ENCODE results near the gene BTNL8. TPM values are rescaled to one million over a fixed set of nuclear protein-coding genes. Genes with fewer than 3 reads are reported as not detected.

Gene BTNL8
- total and polyA plus RNA-seq, 3 experiments from 2014 or later = 0.13 TPM; not detected in 2

GRCh38 chr5:180860273-180860886, 38.6 kb upstream of the BTNL8 start:
- Mint-ChIP-seq H3K36me3 (peaks cover 4 to 32% (median 13%) of the 10 kb centered on the region in 3 donors), H3K27me3 (no peaks in the 10 kb centered on the region), H3K4me1 (peaks cover 16 to 37% (median 25%) of the 10 kb centered on the region in 3 donors), H3K9me3 (no peaks in the 10 kb centered on the region), H3K27ac (peak overlapping the region; percentile 85 to 99 (median 94)), H3K4me3 (peak overlapping the region; percentile 89 to 98 (median 94))
- Histone ChIP-seq H3K9me3 (ENCODE audit: low read length) (no peaks in the 10 kb centered on the region), H3K27ac (ENCODE audit: low read depth, low read length) (peak overlapping the region; percentile 86), H3K4me1 (ENCODE audit: insufficient read depth, low read length) (peaks cover 12% of the 10 kb centered on the region), H3K36me3 (ENCODE audit: insufficient read depth, low read length) (peaks cover 22% of the 10 kb centered on the region), H3K4me3 (ENCODE audit: low read length) (peak overlapping the region; percentile 93), H3K27me3 (ENCODE audit: insufficient read depth, low read length, poor library complexity, severe bottlenecking) (no peaks in the 10 kb centered on the region)
- CTCF ChIA-PET = interaction anchor here (0.7 to 2.5 kb wide), 9 partner anchors 11 to 76 kb away, joined by 3 to 13 read pairs (median 3); partner anchors contain the start of gene MGAT1
- DNase-seq = peak in 4 of 5 donors; percentile 25 to 75 (median 56)
- POLR2A ChIA-PET = interaction anchor here (0.5 to 2.8 kb wide), 13 partner anchors 8 to 401 kb away, joined by 3 to 46 read pairs (median 4); partner anchors contain the start of gene MGAT1

- ChIA-PET POLR2A (interaction anchor here (0.5 to 2.8 kb wide), 12 partner anchors 9 to 1058 kb away, joined by 3 to 46 read pairs (median 5); partner anchors contain the start of gene MGAT1), CTCF (interaction anchor here (0.7 to 2.5 kb wide), 8 partner anchors 12 to 77 kb away, joined by 3 to 13 read pairs (median 4); partner anchors contain the start of gene MGAT1)
- H3K36me3 ChIP-seq (ENCODE audit: insufficient read depth, low read length) = peaks cover 16% of the 10 kb centered on the region
- Mint-ChIP-seq H3K9me3 (no peaks in the 10 kb centered on the region), H3K27ac (peak within 1 kb of the TSS; percentile 85 to 99 (median 94)), H3K27me3 (peaks cover 4 to 5% of the 10 kb centered on the region in 2 donors), H3K4me3 (peak within 1 kb of the TSS; percentile 89 to 98 (median 94)), H3K36me3 (peaks cover under 1 to 24% (median 8%) of the 10 kb centered on the region in 3 donors), H3K4me1 (peaks cover 16 to 29% (median 25%) of the 10 kb centered on the region in 3 donors)
- peak within 1 kb of the TSS; percentile 93 for H3K4me3 ChIP-seq (ENCODE audit: low read length)
- H3K27ac ChIP-seq (ENCODE audit: low read depth, low read length) = peak within 1 kb of the TSS; percentile 86
- no peaks in the 10 kb centered on the region for H3K9me3 ChIP-seq (ENCODE audit: low read length)
- peaks cover 12% of the 10 kb centered on the region for H3K4me1 ChIP-seq (ENCODE audit: insufficient read depth, low read length)
- no peaks in the 10 kb centered on the region for H3K27me3 ChIP-seq (ENCODE audit: insufficient read depth, low read length, poor library complexity, severe bottlenecking)
- peak; percentile 77 to 90 (median 86) for DNase-seq
Observed at GRCh38 chr5:180860887-180861822, 37.8 kb upstream of the BTNL8 start, which contains the start of gene ZFP62. Gene ZFP62, minus strand, starts transcription at chr5:180861276. Its CDS starts 57 bp downstream, at chr5:180861219.

- Histone ChIP-seq H3K27ac (ENCODE audit: low read depth, low read length) (no peak overlapping the region), H3K4me1 (ENCODE audit: insufficient read depth, low read length) (peaks cover 12% of the 10 kb centered on the region), H3K36me3 (ENCODE audit: insufficient read depth, low read length) (peaks cover 13% of the 10 kb centered on the region), H3K4me3 (ENCODE audit: low read length) (no peak overlapping the region), H3K9me3 (ENCODE audit: low read length) (no peaks in the 10 kb centered on the region), H3K27me3 (ENCODE audit: insufficient read depth, low read length, poor library complexity, severe bottlenecking) (no peaks in the 10 kb centered on the region)
- Mint-ChIP-seq H3K27ac (peak overlapping the region in 2 of 8 donors; percentile 54 to 56), H3K4me3 (peak overlapping the region in 5 of 7 donors; percentile 5 to 70 (median 50)), H3K4me1 (peaks cover 14 to 25% (median 24%) of the 10 kb centered on the region in 3 donors), H3K9me3 (no peaks in the 10 kb centered on the region), H3K27me3 (peaks cover 8 to 9% of the 10 kb centered on the region in 2 donors), H3K36me3 (peaks cover 0 to 17% (median 5%) of the 10 kb centered on the region in 3 donors)
- ChIA-PET POLR2A (no interaction called here), CTCF (interaction anchor here (2.3 kb wide), 1 partner anchor 31 kb away, joined by 10 read pairs; no protein-coding TSS in a partner anchor)
- no peak for DNase-seq
Observed at GRCh38 chr5:180862645-180863044, 36.3 kb upstream of the BTNL8 start.

GRCh38 chr5:180865981-180866695, 32.8 kb upstream of the BTNL8 start:
- no peak overlapping the region for H3K4me3 Mint-ChIP-seq

GRCh38 chr5:180866985-180867384, 32.0 kb upstream of the BTNL8 start:
- no peak overlapping the region for H3K4me3 ChIP-seq (ENCODE audit: low read length)
- no peak overlapping the region for H3K27ac Mint-ChIP-seq
- no peaks in the 10 kb centered on the region for H3K36me3 Mint-ChIP-seq
- H3K36me3 ChIP-seq (ENCODE audit: insufficient read depth, low read length) = no peaks in the 10 kb centered on the region
- H3K4me3 Mint-ChIP-seq = no peak overlapping the region
- H3K9me3 ChIP-seq (ENCODE audit: low read length) = no peaks in the 10 kb centered on the region
- H3K4me1 Mint-ChIP-seq = peaks cover 0 to 5% (median 0%) of the 10 kb centered on the region in 3 donors
- H3K4me1 ChIP-seq (ENCODE audit: insufficient read depth, low read length) = no peaks in the 10 kb centered on the region
- no peak for DNase-seq
- peaks cover 15 to 24% of the 10 kb centered on the region in 2 donors for H3K27me3 Mint-ChIP-seq
- CTCF ChIA-PET = interaction anchor here (0.8 to 1.7 kb wide), 2 partner anchors 22 to 57 kb away, joined by 3 to 4 read pairs; no protein-coding TSS in a partner anchor
- H3K27me3 ChIP-seq (ENCODE audit: insufficient read depth, low read length, poor library complexity, severe bottlenecking) = no peaks in the 10 kb centered on the region
- H3K9me3 Mint-ChIP-seq = no peaks in the 10 kb centered on the region
- POLR2A ChIA-PET = no interaction called here
- no peak overlapping the region for H3K27ac ChIP-seq (ENCODE audit: low read depth, low read length)

More at GRCh38 chr5:180865981-180866695, 32.8 kb upstream of the BTNL8 start:
- Mint-ChIP-seq H3K9me3 (no peaks in the 10 kb centered on the region), H3K27me3 (peaks cover 15 to 24% of the 10 kb centered on the region in 2 donors), H3K4me1 (peaks cover 0 to 5% (median 0%) of the 10 kb centered on the region in 3 donors), H3K36me3 (no peaks in the 10 kb centered on the region), H3K27ac (peak overlapping the region in 1 of 8 donors; percentile 17)
- H3K27ac ChIP-seq (ENCODE audit: low read depth, low read length) = no peak overlapping the region
- no peak for DNase-seq
- CTCF ChIA-PET = interaction anchor here (0.8 to 1.7 kb wide), 3 partner anchors 21 to 63 kb away, joined by 3 to 4 read pairs (median 4); no protein-coding TSS in a partner anchor
- no peaks in the 10 kb centered on the region for H3K36me3 ChIP-seq (ENCODE audit: insufficient read depth, low read length)
- no peaks in the 10 kb centered on the region for H3K27me3 ChIP-seq (ENCODE audit: insufficient read depth, low read length, poor library complexity, severe bottlenecking)
- H3K9me3 ChIP-seq (ENCODE audit: low read length) = no peaks in the 10 kb centered on the region
- H3K4me3 ChIP-seq (ENCODE audit: low read length) = no peak overlapping the region
- H3K4me1 ChIP-seq (ENCODE audit: insufficient read depth, low read length) = no peaks in the 10 kb centered on the region
- POLR2A ChIA-PET = no interaction called here

- no peaks in the 10 kb centered on the region for H3K9me3 Mint-ChIP-seq
- H3K27me3 Mint-ChIP-seq = peaks cover 15 to 24% of the 10 kb centered on the region in 2 donors
- Histone ChIP-seq H3K27me3 (ENCODE audit: insufficient read depth, low read length, poor library complexity, severe bottlenecking) (no peaks in the 10 kb centered on the region), H3K9me3 (ENCODE audit: low read length) (no peaks in the 10 kb centered on the region), H3K36me3 (ENCODE audit: insufficient read depth, low read length) (no peaks in the 10 kb centered on the region), H3K27ac (ENCODE audit: low read depth, low read length) (no peak overlapping the region), H3K4me3 (ENCODE audit: low read length) (no peak overlapping the region), H3K4me1 (ENCODE audit: insufficient read depth, low read length) (no peaks in the 10 kb centered on the region)
- H3K4me3 Mint-ChIP-seq = no peak overlapping the region
- peaks cover 3 to 11% (median 10%) of the 10 kb centered on the region in 3 donors for H3K4me1 Mint-ChIP-seq
- no peaks in the 10 kb centered on the region for H3K36me3 Mint-ChIP-seq
- CTCF ChIA-PET = interaction anchor here (1.1 to 2.1 kb wide), 3 partner anchors 38 to 85 kb away, joined by 4 to 12 read pairs (median 7); partner anchors contain the start of gene MGAT1
- peak; percentile 25 to 64 (median 34) for DNase-seq
- no peak overlapping the region for H3K27ac Mint-ChIP-seq
- POLR2A ChIA-PET = interaction anchor here (1.0 kb wide), 1 partner anchor 58 kb away, joined by 3 read pairs; no protein-coding TSS in a partner anchor
Observed at GRCh38 chr5:180868960-180869359, 30.0 kb upstream of the BTNL8 start.

- POLR2A ChIA-PET = interaction anchor here (1.0 kb wide), 1 partner anchor 59 kb away, joined by 3 read pairs; no protein-coding TSS in a partner anchor
- Mint-ChIP-seq H3K9me3 (no peaks in the 10 kb centered on the region), H3K36me3 (no peaks in the 10 kb centered on the region), H3K4me1 (peaks cover 3 to 13% (median 12%) of the 10 kb centered on the region in 3 donors), H3K4me3 (no peak overlapping the region), H3K27ac (no peak overlapping the region), H3K27me3 (peaks cover 15 to 24% of the 10 kb centered on the region in 2 donors)
- Histone ChIP-seq H3K27me3 (ENCODE audit: insufficient read depth, low read length, poor library complexity, severe bottlenecking) (no peaks in the 10 kb centered on the region), H3K4me1 (ENCODE audit: insufficient read depth, low read length) (no peaks in the 10 kb centered on the region), H3K36me3 (ENCODE audit: insufficient read depth, low read length) (no peaks in the 10 kb centered on the region), H3K4me3 (ENCODE audit: low read length) (no peak overlapping the region), H3K9me3 (ENCODE audit: low read length) (no peaks in the 10 kb centered on the region), H3K27ac (ENCODE audit: low read depth, low read length) (no peak overlapping the region)
- no peak for DNase-seq
- CTCF ChIA-PET = interaction anchor here (1.1 to 2.1 kb wide), 3 partner anchors 38 to 85 kb away, joined by 4 to 12 read pairs (median 7); partner anchors contain the start of gene MGAT1
Observed at GRCh38 chr5:180869587-180869986, 29.4 kb upstream of the BTNL8 start.
